Left lobe of liver (tissue), 2 donors: ENCODE measurements around the gene SLC48A1. TPM values are rescaled to one million over a fixed set of nuclear protein-coding genes. Genes with fewer than 3 reads are reported as not detected.

Source experiments
- ATAC-seq: fragments of 200-7000 bp; cut with Tn5 transposase; one replicate; pipeline ENCODE4 v1.9.1; 2020; ENCODE audit warnings: mild to moderate bottlenecking, moderate library complexity
- DNase-seq: peaks from one replicate; pipeline ENCODE4 v3.0.0-alpha.2; 2020; ENCODE audit warnings: low spot score
- total RNA-seq: library from RNA; stranded (reverse); gene quantifications from one replicate; pipeline ENCODE4 v1.2.1, GENCODE V29; 2021
- donor health status: DM: no; HTN: no; CAD: no; lungs with moderate emphysema.
- donor health status: DM: no; HTN: yes; CAD: no.

The SLC48A1 gene
- total RNA-seq, 1 donor from 2014 or later, result 14.1 TPM

GRCh38 chr12:47776471-47777143, 3.6 kb downstream of the SLC48A1 start:
- DNase-seq (no peak), ATAC-seq (no peak)

GRCh38 chr12:47777151-47777550, 4.1 kb downstream of the SLC48A1 start:
- ATAC-seq (no peak), DNase-seq (no peak)

- no peak for ATAC-seq
- no peak for DNase-seq
These were observed 4.9 kb downstream of the SLC48A1 start for GRCh38 chr12:47777741-47778558.

GRCh38 chr12:47778881-47779280, 5.8 kb downstream of the SLC48A1 start:
- DNase-seq, result no peak

GRCh38 chr12:47779301-47779942, 6.4 kb downstream of the SLC48A1 start:
- ATAC-seq (peak; percentile 89), DNase-seq (peak; percentile 86)

More at GRCh38 chr12:47778881-47779280, 5.8 kb downstream of the SLC48A1 start:
- ATAC-seq, result no peak

- ATAC-seq, result no peak
These were observed 7.0 kb downstream of the SLC48A1 start for GRCh38 chr12:47779943-47780504.

GRCh38 chr12:47781479-47782371, 8.7 kb downstream of the SLC48A1 start:
- DNase-seq, result no peak
- ATAC-seq, result no peak

More at GRCh38 chr12:47779943-47780504, 7.0 kb downstream of the SLC48A1 start:
- DNase-seq, result no peak

GRCh38 chr12:47782372-47782770, 9.3 kb downstream of the SLC48A1 start:
- ATAC-seq (no peak), DNase-seq (no peak)

- no peak for DNase-seq
These were observed 10.2 kb downstream of the SLC48A1 start for GRCh38 chr12:47783024-47783755.

GRCh38 chr12:47783821-47784819, 11.1 kb downstream of the SLC48A1 start:
- no peak for ATAC-seq
- no peak for DNase-seq

More at GRCh38 chr12:47783024-47783755, 10.2 kb downstream of the SLC48A1 start:
- no peak for ATAC-seq

GRCh38 chr12:47785036-47785886, 12.2 kb downstream of the SLC48A1 start:
- no peak for DNase-seq
- no peak for ATAC-seq

GRCh38 chr12:47785887-47786661, 13.0 kb downstream of the SLC48A1 start:
- no peak for ATAC-seq
- DNase-seq, result no peak

- no peak for ATAC-seq
These were observed 13.7 kb downstream of the SLC48A1 start for GRCh38 chr12:47786662-47787280.

GRCh38 chr12:47787596-47788319, 14.7 kb downstream of the SLC48A1 start:
- ATAC-seq (no peak), DNase-seq (no peak)

More at GRCh38 chr12:47786662-47787280, 13.7 kb downstream of the SLC48A1 start:
- DNase-seq, result no peak

- DNase-seq (no peak), ATAC-seq (no peak)
These were observed 16.1 kb downstream of the SLC48A1 start for GRCh38 chr12:47789141-47789540.
